HEK293 (cell line): ENCODE results near the gene TTLL10.

Experiments used
- ZFHX2 ChIP-seq: fragments of 450-650 bp; formaldehyde crosslinking; conservative IDR thresholded peaks from 2 replicates; pipeline ENCODE4 v1.5.1; 2016; ENCODE audit warnings: missing biosample characterization, missing genetic modification characterization
- ZFP3 ChIP-seq: fragments of 450-650 bp; formaldehyde crosslinking; IDR thresholded peaks from 2 replicates; pipeline ENCODE4 v1.5.1; 2016; ENCODE audit warnings: low read depth, missing biosample characterization, missing genetic modification characterization
- TF ChIP-seq, protein P1 (sequence below): fragments of 450-650 bp; formaldehyde crosslinking; IDR thresholded peaks from 2 replicates; pipeline ENCODE4 v1.5.1; 2016; ENCODE audit warnings: missing biosample characterization, missing genetic modification characterization

GRCh38 chr1:1134300-1134970 is 39.2 kb upstream of the TTLL10 start:
- TF ChIP-seq, protein P1, sequence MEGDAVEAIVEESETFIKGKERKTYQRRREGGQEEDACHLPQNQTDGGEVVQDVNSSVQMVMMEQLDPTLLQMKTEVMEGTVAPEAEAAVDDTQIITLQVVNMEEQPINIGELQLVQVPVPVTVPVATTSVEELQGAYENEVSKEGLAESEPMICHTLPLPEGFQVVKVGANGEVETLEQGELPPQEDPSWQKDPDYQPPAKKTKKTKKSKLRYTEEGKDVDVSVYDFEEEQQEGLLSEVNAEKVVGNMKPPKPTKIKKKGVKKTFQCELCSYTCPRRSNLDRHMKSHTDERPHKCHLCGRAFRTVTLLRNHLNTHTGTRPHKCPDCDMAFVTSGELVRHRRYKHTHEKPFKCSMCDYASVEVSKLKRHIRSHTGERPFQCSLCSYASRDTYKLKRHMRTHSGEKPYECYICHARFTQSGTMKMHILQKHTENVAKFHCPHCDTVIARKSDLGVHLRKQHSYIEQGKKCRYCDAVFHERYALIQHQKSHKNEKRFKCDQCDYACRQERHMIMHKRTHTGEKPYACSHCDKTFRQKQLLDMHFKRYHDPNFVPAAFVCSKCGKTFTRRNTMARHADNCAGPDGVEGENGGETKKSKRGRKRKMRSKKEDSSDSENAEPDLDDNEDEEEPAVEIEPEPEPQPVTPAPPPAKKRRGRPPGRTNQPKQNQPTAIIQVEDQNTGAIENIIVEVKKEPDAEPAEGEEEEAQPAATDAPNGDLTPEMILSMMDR (tag by site-specific recombination) = no peak
- TF ChIP-seq ZFHX2 (tag by site-specific recombination) (no peak), ZFP3 (tag by site-specific recombination) (no peak)
